ENCODE data around the gene DGUOK. TPM values are rescaled to one million over a fixed set of nuclear protein-coding genes. Genes with fewer than 3 reads are reported as not detected.

DGUOK gene
- total and polyA plus RNA-seq, 4 donors, result 28.9 to 103 (median 73.9) TPM

- Histone ChIP-seq H3K9ac (ENCODE audit: insufficient read depth in 1 of 2, low read length in 2 of 2) (no peak overlapping the region), H3K4me3 (no peak overlapping the region), H3K4me1 (ENCODE audit: control insufficient read depth in 5 of 5, insufficient read depth in 5 of 5, low read length in 5 of 5) (peaks cover 0 to 5% (median 0%) of the 10 kb centered on the region in 5 donors), H3K36me3 (ENCODE audit: control insufficient read depth in 4 of 4, insufficient read depth in 4 of 4, low read length in 4 of 4) (peaks cover 29 to 41% (median 31%) of the 10 kb centered on the region in 4 donors), H3K9me3 (ENCODE audit: control insufficient read depth in 4 of 4, insufficient read depth in 3 of 4, low read length in 3 of 4) (no peaks in the 10 kb centered on the region), H3K27ac (ENCODE audit: low read depth in 1 of 2, low read length in 1 of 2) (no peak overlapping the region), H3K27me3 (ENCODE audit: control insufficient read depth in 3 of 3, insufficient read depth in 3 of 3, low read length in 2 of 3) (no peaks in the 10 kb centered on the region)
- 80 to 84% methylated on average over 5 of the region's 5 CpGs for WGBS, 2 donors
- ATAC-seq (ENCODE audit: insufficient read depth, low FRiP score) (no peak), DNase-seq (no peak)
- TF ChIP-seq, protein P1, sequence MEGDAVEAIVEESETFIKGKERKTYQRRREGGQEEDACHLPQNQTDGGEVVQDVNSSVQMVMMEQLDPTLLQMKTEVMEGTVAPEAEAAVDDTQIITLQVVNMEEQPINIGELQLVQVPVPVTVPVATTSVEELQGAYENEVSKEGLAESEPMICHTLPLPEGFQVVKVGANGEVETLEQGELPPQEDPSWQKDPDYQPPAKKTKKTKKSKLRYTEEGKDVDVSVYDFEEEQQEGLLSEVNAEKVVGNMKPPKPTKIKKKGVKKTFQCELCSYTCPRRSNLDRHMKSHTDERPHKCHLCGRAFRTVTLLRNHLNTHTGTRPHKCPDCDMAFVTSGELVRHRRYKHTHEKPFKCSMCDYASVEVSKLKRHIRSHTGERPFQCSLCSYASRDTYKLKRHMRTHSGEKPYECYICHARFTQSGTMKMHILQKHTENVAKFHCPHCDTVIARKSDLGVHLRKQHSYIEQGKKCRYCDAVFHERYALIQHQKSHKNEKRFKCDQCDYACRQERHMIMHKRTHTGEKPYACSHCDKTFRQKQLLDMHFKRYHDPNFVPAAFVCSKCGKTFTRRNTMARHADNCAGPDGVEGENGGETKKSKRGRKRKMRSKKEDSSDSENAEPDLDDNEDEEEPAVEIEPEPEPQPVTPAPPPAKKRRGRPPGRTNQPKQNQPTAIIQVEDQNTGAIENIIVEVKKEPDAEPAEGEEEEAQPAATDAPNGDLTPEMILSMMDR (IDR thresholded peaks at IDR 0.05; ENCODE audit: control extremely low read depth, extremely low read depth), result no peak
Observed at GRCh38 chr2:73947412-73948018, 20.8 kb downstream of the DGUOK start.

DNA sequence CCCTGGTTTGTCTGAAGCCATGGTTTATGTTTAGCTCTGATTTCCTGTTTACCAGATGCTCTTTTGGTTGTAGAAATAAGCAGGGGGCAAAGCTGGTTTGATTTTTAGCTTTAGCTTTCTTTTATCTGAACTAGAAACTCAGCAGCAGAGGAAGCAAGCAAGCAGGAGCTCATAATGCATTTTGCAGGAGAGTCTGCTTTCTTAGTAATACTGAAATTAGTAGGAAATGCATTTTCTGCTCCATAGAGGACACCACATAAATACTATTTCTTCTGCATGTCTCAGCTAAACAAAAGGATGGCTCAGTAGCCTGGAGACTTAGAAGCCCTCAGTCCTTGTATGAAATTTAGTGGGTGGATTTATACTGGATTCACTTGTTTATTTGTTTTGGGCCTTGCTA is 23.1 kb downstream of the DGUOK start:
- Histone ChIP-seq H3K36me3 (ENCODE audit: control insufficient read depth in 4 of 4, insufficient read depth in 4 of 4, low read length in 4 of 4) (peaks cover 25 to 45% (median 34%) of the 10 kb centered on the region in 4 donors), H3K27ac (ENCODE audit: low read depth in 1 of 2, low read length in 1 of 2) (no peak overlapping the region), H3K27me3 (ENCODE audit: control insufficient read depth in 3 of 3, insufficient read depth in 3 of 3, low read length in 2 of 3) (no peaks in the 10 kb centered on the region), H3K9ac (ENCODE audit: insufficient read depth in 1 of 2, low read length in 2 of 2) (no peak overlapping the region), H3K4me3 (no peak overlapping the region), H3K9me3 (ENCODE audit: control insufficient read depth in 4 of 4, insufficient read depth in 3 of 4, low read length in 3 of 4) (no peaks in the 10 kb centered on the region), H3K4me1 (ENCODE audit: control insufficient read depth in 5 of 5, insufficient read depth in 5 of 5, low read length in 5 of 5) (peaks cover 0 to 10% (median 0%) of the 10 kb centered on the region in 5 donors)
- DNase-seq, result no peak
- TF ChIP-seq, protein P1 (IDR thresholded peaks at IDR 0.05; ENCODE audit: control extremely low read depth, extremely low read depth), result no peak
- no peak for ATAC-seq (ENCODE audit: insufficient read depth, low FRiP score)

DNA sequence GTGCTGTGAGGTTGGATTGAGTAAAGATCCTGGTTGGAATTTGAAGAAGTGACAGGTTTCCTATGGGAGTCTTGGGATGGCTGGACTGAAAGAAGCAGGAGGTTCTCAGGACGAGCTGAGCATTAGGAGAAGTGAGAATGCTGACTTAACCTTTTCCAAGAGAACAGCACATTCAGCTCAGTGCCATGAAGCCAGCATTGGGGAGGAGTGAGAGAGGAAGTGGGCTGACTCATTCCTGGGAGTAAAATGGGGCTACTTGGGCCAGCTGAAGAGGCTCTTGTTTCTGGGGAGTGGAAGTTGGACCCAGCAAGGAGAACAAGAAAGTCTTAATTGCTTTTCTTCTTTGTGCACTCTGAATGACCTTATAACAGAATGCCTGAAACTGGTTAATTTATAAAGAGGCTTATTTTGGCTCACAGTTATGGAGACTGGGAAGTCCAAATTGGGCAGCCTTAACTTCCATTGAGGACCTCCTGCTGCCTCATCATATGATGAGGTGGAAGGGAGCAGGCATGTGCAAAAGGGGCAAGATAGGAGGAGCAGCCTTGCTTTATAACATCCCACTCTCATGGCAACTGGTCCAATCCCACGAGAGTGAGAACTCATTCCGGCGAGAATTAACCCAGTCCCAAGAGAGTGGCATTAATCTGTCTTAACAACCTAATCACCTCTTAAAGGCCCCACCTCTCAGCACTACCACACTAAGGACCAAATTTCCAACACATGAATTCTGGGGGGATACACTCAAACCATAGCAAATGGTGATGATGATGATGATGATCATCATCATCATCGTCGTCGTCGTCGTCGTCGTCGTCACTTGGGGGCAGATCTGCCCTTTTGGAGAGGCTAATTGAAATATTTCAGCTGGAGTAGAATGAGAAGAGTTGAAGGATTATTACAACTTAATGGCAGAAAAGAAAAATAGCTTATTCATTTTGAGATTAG is 26.1 kb downstream of the DGUOK start:
- H3K36me3 ChIP-seq (ENCODE audit: control insufficient read depth in 4 of 4, insufficient read depth in 4 of 4, low read length in 4 of 4), result peaks cover 27 to 37% (median 31%) of the 10 kb centered on the region in 4 donors
- DNase-seq (peak in 1 of 3 donors; percentile 21), ATAC-seq (ENCODE audit: insufficient read depth, low FRiP score) (peak; percentile 89)
- H3K27me3 ChIP-seq (ENCODE audit: control insufficient read depth in 3 of 3, insufficient read depth in 3 of 3, low read length in 2 of 3), result no peaks in the 10 kb centered on the region
- no peak overlapping the region for H3K27ac ChIP-seq (ENCODE audit: low read depth in 1 of 2, low read length in 1 of 2)
- H3K4me1 ChIP-seq (ENCODE audit: control insufficient read depth in 5 of 5, insufficient read depth in 5 of 5, low read length in 5 of 5), result peaks cover 0 to 10% (median 0%) of the 10 kb centered on the region in 5 donors
- TF ChIP-seq, protein P1 (IDR thresholded peaks at IDR 0.05; ENCODE audit: control extremely low read depth, extremely low read depth), result no peak
- H3K9ac ChIP-seq (ENCODE audit: insufficient read depth in 1 of 2, low read length in 2 of 2), result no peak overlapping the region
- no peaks in the 10 kb centered on the region for H3K9me3 ChIP-seq (ENCODE audit: control insufficient read depth in 4 of 4, insufficient read depth in 3 of 4, low read length in 3 of 4)
- no peak overlapping the region for H3K4me3 ChIP-seq
- 84 to 89% methylated on average over 12 of the region's 12 CpGs for WGBS, 2 donors
